ENCODE measurements around the gene C5.

The C5 gene

GRCh38 chr9:121026260-121026691 lies 23.8 kb downstream of the C5 start:
- no peak overlapping the region for H2AFZ ChIP-seq
- no peaks in the 10 kb centered on the region for H3K27me3 ChIP-seq (ENCODE audit: control insufficient read depth, insufficient read depth, low read length)
- no peak overlapping the region for H3K9ac ChIP-seq
- H3K4me1 ChIP-seq = no peaks in the 10 kb centered on the region
- H3K4me3 ChIP-seq (ENCODE audit: low read depth, low read length) = no peak overlapping the region
- no peak overlapping the region for H3K27ac ChIP-seq
- H3K9me3 ChIP-seq (ENCODE audit: control insufficient read depth, low read length) = no peaks in the 10 kb centered on the region
- H3K79me2 ChIP-seq = no peaks in the 10 kb centered on the region
- no peak overlapping the region for H3K4me2 ChIP-seq (ENCODE audit: low read length)
- TF ChIP-seq, protein P1, sequence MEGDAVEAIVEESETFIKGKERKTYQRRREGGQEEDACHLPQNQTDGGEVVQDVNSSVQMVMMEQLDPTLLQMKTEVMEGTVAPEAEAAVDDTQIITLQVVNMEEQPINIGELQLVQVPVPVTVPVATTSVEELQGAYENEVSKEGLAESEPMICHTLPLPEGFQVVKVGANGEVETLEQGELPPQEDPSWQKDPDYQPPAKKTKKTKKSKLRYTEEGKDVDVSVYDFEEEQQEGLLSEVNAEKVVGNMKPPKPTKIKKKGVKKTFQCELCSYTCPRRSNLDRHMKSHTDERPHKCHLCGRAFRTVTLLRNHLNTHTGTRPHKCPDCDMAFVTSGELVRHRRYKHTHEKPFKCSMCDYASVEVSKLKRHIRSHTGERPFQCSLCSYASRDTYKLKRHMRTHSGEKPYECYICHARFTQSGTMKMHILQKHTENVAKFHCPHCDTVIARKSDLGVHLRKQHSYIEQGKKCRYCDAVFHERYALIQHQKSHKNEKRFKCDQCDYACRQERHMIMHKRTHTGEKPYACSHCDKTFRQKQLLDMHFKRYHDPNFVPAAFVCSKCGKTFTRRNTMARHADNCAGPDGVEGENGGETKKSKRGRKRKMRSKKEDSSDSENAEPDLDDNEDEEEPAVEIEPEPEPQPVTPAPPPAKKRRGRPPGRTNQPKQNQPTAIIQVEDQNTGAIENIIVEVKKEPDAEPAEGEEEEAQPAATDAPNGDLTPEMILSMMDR (IDR thresholded peaks at IDR 0.05) = no peak
- H3K36me3 ChIP-seq (ENCODE audit: control insufficient read depth, insufficient read depth, low read length) = no peaks in the 10 kb centered on the region

GRCh38 chr9:121024237-121024636 lies 25.8 kb downstream of the C5 start:
- no peaks in the 10 kb centered on the region for H3K79me2 ChIP-seq
- no peak overlapping the region for H3K4me3 ChIP-seq (ENCODE audit: low read depth, low read length)
- no peak overlapping the region for H2AFZ ChIP-seq
- no peak overlapping the region for H3K27ac ChIP-seq
- no peaks in the 10 kb centered on the region for H3K4me1 ChIP-seq
- H3K27me3 ChIP-seq (ENCODE audit: control insufficient read depth, insufficient read depth, low read length) = no peaks in the 10 kb centered on the region
- TF ChIP-seq, protein P1 (IDR thresholded peaks at IDR 0.05) = no peak
- no peaks in the 10 kb centered on the region for H3K9me3 ChIP-seq (ENCODE audit: control insufficient read depth, low read length)
- no peak overlapping the region for H3K4me2 ChIP-seq (ENCODE audit: low read length)
- H3K36me3 ChIP-seq (ENCODE audit: control insufficient read depth, insufficient read depth, low read length) = no peaks in the 10 kb centered on the region
- H3K9ac ChIP-seq = no peak overlapping the region

DNA sequence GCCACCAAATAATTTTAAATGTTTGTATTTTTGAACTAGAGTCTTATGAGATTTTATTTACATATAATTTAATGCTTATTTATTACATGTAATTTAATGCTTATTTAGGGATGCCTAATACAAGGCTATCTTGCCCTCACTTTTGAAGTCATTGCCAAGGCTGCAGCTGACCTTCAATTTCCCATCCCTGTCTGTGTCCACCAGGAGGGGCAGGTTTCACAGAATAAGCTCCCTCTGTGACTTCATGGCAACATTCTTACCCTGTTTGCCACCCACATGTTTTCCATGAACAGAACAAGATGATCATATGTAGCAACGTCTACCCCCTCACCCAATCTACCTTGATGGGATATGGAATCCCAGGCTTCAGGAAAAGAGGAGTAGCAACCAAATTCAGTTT lies 27.0 kb downstream of the C5 start:
- no peak overlapping the region for H3K4me2 ChIP-seq (ENCODE audit: low read length)
- no peak overlapping the region for H2AFZ ChIP-seq
- H3K79me2 ChIP-seq = no peaks in the 10 kb centered on the region
- H3K4me1 ChIP-seq = no peaks in the 10 kb centered on the region
- TF ChIP-seq, protein P1 (IDR thresholded peaks at IDR 0.05) = no peak
- H3K9ac ChIP-seq = no peak overlapping the region
- no peaks in the 10 kb centered on the region for H3K36me3 ChIP-seq (ENCODE audit: control insufficient read depth, insufficient read depth, low read length)
- H3K4me3 ChIP-seq (ENCODE audit: low read depth, low read length) = no peak overlapping the region
- H3K27me3 ChIP-seq (ENCODE audit: control insufficient read depth, insufficient read depth, low read length) = no peaks in the 10 kb centered on the region
- H3K9me3 ChIP-seq (ENCODE audit: control insufficient read depth, low read length) = no peaks in the 10 kb centered on the region
- no peak overlapping the region for H3K27ac ChIP-seq

GRCh38 chr9:121021301-121021700 lies 28.8 kb downstream of the C5 start:
- TF ChIP-seq, protein P1 (IDR thresholded peaks at IDR 0.05) = no peak
- Histone ChIP-seq H3K79me2 (no peaks in the 10 kb centered on the region), H3K27ac (no peak overlapping the region), H3K36me3 (ENCODE audit: control insufficient read depth, insufficient read depth, low read length) (no peaks in the 10 kb centered on the region), H3K9ac (no peak overlapping the region), H3K4me3 (ENCODE audit: low read depth, low read length) (no peak overlapping the region), H3K4me2 (ENCODE audit: low read length) (no peak overlapping the region), H3K4me1 (no peaks in the 10 kb centered on the region), H3K27me3 (ENCODE audit: control insufficient read depth, insufficient read depth, low read length) (no peaks in the 10 kb centered on the region), H3K9me3 (ENCODE audit: control insufficient read depth, low read length) (no peaks in the 10 kb centered on the region), H2AFZ (no peak overlapping the region)

DNA sequence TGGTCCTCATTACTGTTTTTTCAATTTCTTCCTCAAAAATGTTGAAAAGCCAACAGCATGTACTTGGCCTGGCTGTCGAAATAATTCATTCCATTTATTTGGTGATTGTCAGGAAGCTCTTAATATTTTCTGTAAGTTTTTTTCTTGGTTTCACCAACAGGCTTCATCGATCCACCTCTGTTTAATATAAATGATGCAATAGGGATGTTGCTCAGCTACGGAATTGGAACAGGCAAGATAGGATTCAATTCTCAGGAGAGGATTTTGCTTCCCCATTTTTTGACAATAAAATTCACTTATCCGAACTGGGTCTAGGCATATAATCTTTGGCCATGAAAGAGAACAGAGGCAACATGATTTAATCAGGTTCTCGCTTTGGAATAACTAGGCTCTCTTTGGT lies 30.8 kb downstream of the C5 start:
- Histone ChIP-seq H3K9ac (no peak overlapping the region), H3K36me3 (ENCODE audit: control insufficient read depth, insufficient read depth, low read length) (no peaks in the 10 kb centered on the region), H3K4me3 (ENCODE audit: low read depth, low read length) (no peak overlapping the region), H3K27ac (no peak overlapping the region), H3K4me1 (no peaks in the 10 kb centered on the region), H2AFZ (no peak overlapping the region), H3K27me3 (ENCODE audit: control insufficient read depth, insufficient read depth, low read length) (no peaks in the 10 kb centered on the region), H3K9me3 (ENCODE audit: control insufficient read depth, low read length) (no peaks in the 10 kb centered on the region), H3K79me2 (no peaks in the 10 kb centered on the region), H3K4me2 (ENCODE audit: low read length) (no peak overlapping the region)
- TF ChIP-seq, protein P1 (IDR thresholded peaks at IDR 0.05) = no peak
